Esophagus muscularis mucosa (tissue), 4 donors: Measurements from ENCODE around the gene RFFL. TPM values are rescaled to one million over a fixed set of nuclear protein-coding genes. Genes with fewer than 3 reads are reported as not detected.

Experiments used
- DNase-seq: peaks from one replicate; pipeline ENCODE4 v3.0.0-alpha.2; 2017; ENCODE audit errors: extremely low spot score
- H3K27ac ChIP-seq, 4 donors: fragments of 200-600 bp; sonication (generic); replicated peaks in 1 of 4; 1 replicate in 3 of 4; 2 replicates in 1 of 4; pipeline ENCODE4 v1.5.1; 2016 to 2019; ENCODE audit warnings: mild to moderate bottlenecking in 1 of 4
- H3K27me3 ChIP-seq, 4 donors: fragments of 200-600 bp; sonication (generic); one replicate each; pipeline versions ENCODE4 v1.5.1 to v1.6.0; 2016 to 2019
- H3K36me3 ChIP-seq, 4 donors: fragments of 200-600 bp; sonication (generic); one replicate each; pipeline ENCODE4 v1.5.1; 2016 to 2019
- H3K4me1 ChIP-seq, 4 donors: fragments of 200-600 bp; sonication (generic); one replicate each; pipeline ENCODE4 v1.5.1; 2016 to 2019
- H3K4me3 ChIP-seq, 4 donors: fragments of 200-600 bp; sonication (generic); 1 replicate in 2 of 4; 2 replicates in 2 of 4; pipeline ENCODE4 v1.5.1; 2016 to 2019; ENCODE audit warnings: mild to moderate bottlenecking in 4 of 4, moderate library complexity in 1 of 4
- H3K9me3 ChIP-seq, 4 donors: fragments of 200-600 bp; sonication (generic); 1 replicate in 3 of 4; 2 replicates in 1 of 4; pipeline ENCODE4 v1.5.1; 2016 to 2019
- CTCF ChIP-seq, 3 experiments: fragments of 200-600 bp in 2 of 3; fragments of 450-650 bp in 1 of 3; sonication (generic) in 2 of 3; IDR thresholded peaks; one replicate each; pipeline ENCODE4 v1.5.1; 2017 to 2019; ENCODE audit warnings: antibody characterized with exemption in 3 of 3, mild to moderate bottlenecking in 2 of 3, moderate library complexity in 1 of 3
- EP300 ChIP-seq: sonication (generic); formaldehyde crosslinking; IDR thresholded peaks from one replicate; pipeline ENCODE4 v1.6.1; 2017; ENCODE audit warnings: antibody characterized with exemption
- POLR2A ChIP-seq: fragments of 450-650 bp; IDR thresholded peaks from one replicate; pipeline ENCODE4 v1.6.1; 2017; ENCODE audit warnings: antibody characterized with exemption, moderate library complexity, mild to moderate bottlenecking, low read depth
- POLR2AphosphoS5 ChIP-seq, 2 donors: sonication (generic); formaldehyde crosslinking; IDR thresholded peaks; one replicate each; pipeline ENCODE4 v1.6.1; 2017; ENCODE audit warnings: antibody characterized with exemption in 2 of 2
- WGBS: methylation state at CpG from one replicate; pipeline ENCODE4 v1.1.5; 2018; 5-methylcytosine and 5-hydroxymethylcytosine counted together
- intact Hi-C: fragments of 100-400 bp; cut with DNase I; formaldehyde crosslinking; loops from one replicate; pipeline ENCODE4 v1.15.1; 2023
- total RNA-seq, 4 donors: library from RNA; depleted of rRNA; stranded (reverse); fragments of >200 nt; gene quantifications; one replicate each; pipeline versions ENCODE4 v1.1.0 to v1.2.1, GENCODE V29; 2016

Gene RFFL
- total RNA-seq, 4 donors from 2014 or later = 19.5 to 40.9 (median 33.3) TPM

DNA sequence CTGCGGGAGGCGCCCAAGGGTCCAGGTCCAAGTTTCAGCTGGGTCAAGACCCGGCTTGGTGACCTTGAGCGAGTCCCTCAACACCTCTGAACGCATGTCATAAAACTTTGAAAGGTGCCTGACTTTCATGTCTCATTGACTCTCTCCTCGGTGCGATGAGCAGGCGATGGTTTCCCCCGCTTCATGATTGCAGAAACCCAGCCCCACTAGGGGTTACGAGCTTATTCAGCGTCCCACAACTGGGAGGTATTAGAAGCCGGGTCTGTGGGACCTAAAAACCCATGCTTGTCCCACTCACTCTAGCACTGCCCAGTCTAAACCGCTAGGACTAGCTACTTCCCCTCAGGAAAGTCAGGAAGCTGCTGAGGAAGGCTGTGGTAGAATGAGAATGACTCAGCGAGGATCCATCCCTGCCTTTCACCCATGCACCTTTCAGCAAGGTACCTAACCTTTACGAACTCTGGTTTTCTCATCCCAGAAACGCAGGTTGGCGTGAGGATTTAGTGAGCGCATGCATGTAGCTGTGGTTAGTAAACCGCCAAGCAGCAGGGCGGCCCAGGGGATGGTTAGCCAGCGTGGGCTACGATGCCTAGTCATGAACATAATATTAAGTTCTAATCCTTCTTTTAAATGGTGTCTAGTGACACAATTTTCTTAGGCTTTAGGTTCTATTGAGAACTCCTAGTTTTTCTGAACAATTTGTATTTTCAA, 26.2 kb upstream of the RFFL start:
- Histone ChIP-seq H3K4me3 (peak overlapping the region; percentile 74 to 97 (median 92)), H3K27ac (peak overlapping the region; percentile 87 to 94 (median 92)), H3K27me3 (no peaks in the 10 kb centered on the region), H3K4me1 (peaks cover 13 to 35% (median 26%) of the 10 kb centered on the region in 4 donors), H3K36me3 (no peaks in the 10 kb centered on the region), H3K9me3 (no peaks in the 10 kb centered on the region)
- intact Hi-C loops = loop anchor here (2.0 to 5.0 kb wide), 3 partner anchors 92 to 129 kb away; partner anchors contain the start of genes CCT6B, LIG3 and ZNF830
- DNase-seq = no peak
- WGBS = 46% methylated on average over 20 of the region's 22 CpGs
- no peak for TF ChIP-seq EP300
- no peak for TF ChIP-seq POLR2AphosphoS5 (IDR thresholded peaks at IDR 0.05)
- TF ChIP-seq CTCF (IDR thresholded peaks at IDR 0.05) = peak in 1 of 3 experiments; percentile 17
- TF ChIP-seq POLR2A = no peak

GRCh38 chr17:35088881-35089585, 25.5 kb upstream of the RFFL start:
- H3K36me3 ChIP-seq = no peaks in the 10 kb centered on the region
- TF ChIP-seq POLR2A (peak; percentile 51), POLR2AphosphoS5 (IDR thresholded peaks at IDR 0.05) (peak; percentile 37 to 60), CTCF (IDR thresholded peaks at IDR 0.05) (peak; percentile 85 to 89 (median 88)), EP300 (no peak)
- peak overlapping the region; percentile 74 to 97 (median 92) for H3K4me3 ChIP-seq
- peaks cover 13 to 35% (median 26%) of the 10 kb centered on the region in 4 donors for H3K4me1 ChIP-seq
- WGBS = 0% methylated on average over 3 of the region's 80 CpGs
- no peaks in the 10 kb centered on the region for H3K27me3 ChIP-seq
- intact Hi-C loops = loop anchor here (2.0 to 5.0 kb wide), 3 partner anchors 92 to 128 kb away; partner anchors contain the start of genes CCT6B, LIG3 and ZNF830
- peak overlapping the region; percentile 87 to 94 (median 92) for H3K27ac ChIP-seq
- peak; percentile 94 for DNase-seq
- H3K9me3 ChIP-seq = no peaks in the 10 kb centered on the region

GRCh38 chr17:35088356-35088880, 24.9 kb upstream of the RFFL start:
- H3K9me3 ChIP-seq = no peaks in the 10 kb centered on the region
- peak; percentile 19 to 34 for TF ChIP-seq POLR2AphosphoS5 (IDR thresholded peaks at IDR 0.05)
- no peak for TF ChIP-seq CTCF (IDR thresholded peaks at IDR 0.05)
- H3K4me1 ChIP-seq = peaks cover 13 to 36% (median 26%) of the 10 kb centered on the region in 4 donors
- under 1% methylated on average over 25 of the region's 26 CpGs for WGBS
- intact Hi-C loops = loop anchor here (2.0 to 5.0 kb wide), 3 partner anchors 91 to 128 kb away; partner anchors contain the start of genes CCT6B, LIG3 and ZNF830
- H3K4me3 ChIP-seq = peak overlapping the region; percentile 74 to 97 (median 92)
- DNase-seq = no peak
- no peaks in the 10 kb centered on the region for H3K36me3 ChIP-seq
- H3K27me3 ChIP-seq = no peaks in the 10 kb centered on the region
- peak overlapping the region; percentile 87 to 94 (median 92) for H3K27ac ChIP-seq

- Histone ChIP-seq H3K4me3 (peak overlapping the region; percentile 74 to 97 (median 92)), H3K36me3 (no peaks in the 10 kb centered on the region), H3K27ac (peak overlapping the region; percentile 87 to 94 (median 92)), H3K9me3 (no peaks in the 10 kb centered on the region), H3K4me1 (peaks cover 13 to 42% (median 29%) of the 10 kb centered on the region in 4 donors), H3K27me3 (no peaks in the 10 kb centered on the region)
- DNase-seq = no peak
- whole genome bisulfite sequencing = 18% methylated on average over 9 of the region's 9 CpGs
- TF ChIP-seq POLR2A (no peak), EP300 (no peak), CTCF (IDR thresholded peaks at IDR 0.05) (no peak), POLR2AphosphoS5 (IDR thresholded peaks at IDR 0.05) (no peak)
- intact Hi-C loops = loop anchor here (2.0 to 5.0 kb wide), 3 partner anchors 91 to 127 kb away; partner anchors contain the start of genes CCT6B, LIG3 and ZNF830
Observed at GRCh38 chr17:35087731-35088355, 24.3 kb upstream of the RFFL start.
